Stimulated activated CD4-positive, alpha-beta T cell treated with anti-CD3 and anti-CD28 coated beads, Interleukin-2, amount 100 ng/mL, for 48 hours (primary cell): ENCODE data around the gene ASF1B.

Experiments used
- DNase-seq, 2 donors: peaks; one replicate each; pipeline ENCODE4 v3.0.0-alpha.2; 2020

ASF1B gene

DNA sequence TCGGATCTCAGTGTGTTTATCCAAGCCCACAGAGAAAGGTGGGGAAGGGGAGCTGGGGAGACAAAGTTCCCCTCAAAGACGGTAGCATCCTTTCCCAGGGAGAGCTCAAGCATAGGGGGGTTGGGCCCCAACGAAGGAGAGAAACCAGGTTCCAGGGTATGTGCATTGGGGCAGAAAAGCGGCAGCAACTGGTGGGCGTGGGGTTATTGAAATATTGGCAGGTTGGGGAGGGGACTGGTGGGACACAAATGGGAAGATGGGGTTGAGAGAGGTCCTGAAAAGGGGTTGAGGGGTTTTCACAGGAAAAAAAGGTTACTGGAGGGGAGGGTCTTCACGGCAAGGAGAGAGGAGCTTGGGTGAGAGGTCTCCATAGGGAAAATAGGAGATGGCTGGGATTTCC is 1.0 kb downstream of the ASF1B start:
- no peak for DNase-seq

- DNase-seq, result no peak
These were observed 8.4 kb downstream of the ASF1B start for GRCh38 chr19:14127929-14128509.

DNA sequence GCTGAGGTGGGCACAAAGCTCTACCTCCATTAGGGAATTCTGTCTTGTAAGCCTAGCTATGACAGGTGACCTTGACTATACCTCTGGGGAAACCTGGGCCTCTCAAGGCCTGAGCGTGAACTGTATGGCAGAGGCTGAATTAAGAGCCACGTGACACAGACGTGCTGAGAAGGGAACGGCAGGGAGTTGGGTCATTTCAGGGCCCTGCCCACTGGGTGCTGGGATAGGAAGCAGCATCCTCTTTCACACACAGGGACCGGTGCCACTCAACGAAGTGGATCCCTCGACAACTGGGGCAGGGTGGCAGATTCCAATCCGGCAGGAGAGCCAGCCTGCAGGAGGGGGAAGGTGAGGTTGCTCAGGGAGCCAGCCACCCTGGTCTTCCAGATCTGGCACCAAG is 9.2 kb downstream of the ASF1B start:
- no peak for DNase-seq

- no peak for DNase-seq
These were observed 13.5 kb downstream of the ASF1B start for GRCh38 chr19:14122924-14123323.

DNA sequence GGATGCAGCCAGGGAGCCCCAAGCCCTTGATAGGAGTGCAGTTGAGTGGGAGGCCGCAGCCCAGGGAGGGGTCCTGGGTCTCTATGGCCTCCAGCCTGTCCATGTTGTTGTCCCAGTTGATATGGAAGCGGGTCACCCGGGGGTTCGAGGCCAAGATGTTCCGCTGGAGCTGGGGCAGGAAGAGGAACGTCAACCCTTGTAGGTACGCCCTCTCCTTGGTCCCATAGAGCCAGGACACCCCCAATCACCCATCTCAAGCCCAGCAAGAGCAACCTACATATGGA is 15.9 kb downstream of the ASF1B start:
- no peak for DNase-seq

DNA sequence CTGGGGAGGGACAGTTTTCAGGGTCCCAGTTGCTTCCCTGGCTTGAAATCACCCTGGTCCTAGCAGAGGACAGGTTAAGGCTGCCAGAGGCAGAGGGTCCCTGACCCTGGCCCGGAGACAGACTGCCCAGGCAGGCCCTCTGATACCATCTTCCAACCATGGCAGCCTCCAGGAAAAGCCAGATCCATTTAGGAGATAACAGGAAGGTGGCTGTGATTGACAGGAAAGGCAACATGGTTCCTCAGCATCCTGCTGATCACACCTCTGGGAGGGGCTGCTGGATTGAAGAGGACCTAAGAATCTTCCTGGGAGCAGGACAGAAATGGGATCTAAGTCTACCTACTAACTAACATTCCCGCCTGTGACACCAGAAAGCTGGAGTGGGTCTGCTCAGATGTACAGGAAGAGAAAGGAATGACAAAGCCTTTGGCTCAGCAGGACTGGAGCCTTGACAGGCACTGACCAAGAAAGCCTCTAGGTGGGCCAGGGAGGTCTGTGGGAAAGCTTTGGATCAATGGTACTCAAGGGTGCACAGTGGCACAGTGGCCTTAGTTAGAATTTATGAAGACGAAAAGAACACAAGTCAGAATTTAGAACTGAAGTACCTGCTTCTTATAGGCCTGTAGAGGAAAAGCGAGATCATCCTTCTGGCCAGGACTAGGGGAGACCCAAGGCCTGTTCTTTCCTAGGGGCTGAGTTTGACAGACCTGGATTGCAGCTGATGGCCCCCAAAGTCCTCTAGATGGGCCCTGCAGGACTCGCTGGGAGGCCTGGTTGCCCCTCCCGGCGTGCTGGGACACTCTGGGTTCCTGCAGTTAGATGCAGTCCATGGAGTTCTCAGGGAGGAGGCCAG is 16.5 kb downstream of the ASF1B start:
- DNase-seq, result no peak

DNA sequence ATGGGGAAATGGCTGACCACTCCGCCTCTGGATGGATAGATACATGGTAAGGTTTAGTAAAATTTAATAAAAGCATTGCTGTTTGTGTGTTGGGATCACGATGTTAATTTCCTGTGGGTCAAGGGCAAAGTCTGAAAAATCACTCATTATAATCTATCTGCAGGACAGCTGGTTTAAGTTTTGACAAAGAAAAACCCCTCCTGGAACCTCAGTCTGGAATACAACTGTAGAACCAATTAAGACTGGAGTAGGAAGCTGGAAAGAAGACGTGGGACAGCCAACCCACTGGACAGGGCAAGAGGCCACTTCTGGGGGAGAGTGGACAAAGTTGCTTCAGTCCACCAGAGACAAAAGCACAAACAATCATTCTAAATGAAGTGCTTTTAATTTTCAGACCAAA is 17.2 kb downstream of the ASF1B start:
- no peak for DNase-seq

DNA sequence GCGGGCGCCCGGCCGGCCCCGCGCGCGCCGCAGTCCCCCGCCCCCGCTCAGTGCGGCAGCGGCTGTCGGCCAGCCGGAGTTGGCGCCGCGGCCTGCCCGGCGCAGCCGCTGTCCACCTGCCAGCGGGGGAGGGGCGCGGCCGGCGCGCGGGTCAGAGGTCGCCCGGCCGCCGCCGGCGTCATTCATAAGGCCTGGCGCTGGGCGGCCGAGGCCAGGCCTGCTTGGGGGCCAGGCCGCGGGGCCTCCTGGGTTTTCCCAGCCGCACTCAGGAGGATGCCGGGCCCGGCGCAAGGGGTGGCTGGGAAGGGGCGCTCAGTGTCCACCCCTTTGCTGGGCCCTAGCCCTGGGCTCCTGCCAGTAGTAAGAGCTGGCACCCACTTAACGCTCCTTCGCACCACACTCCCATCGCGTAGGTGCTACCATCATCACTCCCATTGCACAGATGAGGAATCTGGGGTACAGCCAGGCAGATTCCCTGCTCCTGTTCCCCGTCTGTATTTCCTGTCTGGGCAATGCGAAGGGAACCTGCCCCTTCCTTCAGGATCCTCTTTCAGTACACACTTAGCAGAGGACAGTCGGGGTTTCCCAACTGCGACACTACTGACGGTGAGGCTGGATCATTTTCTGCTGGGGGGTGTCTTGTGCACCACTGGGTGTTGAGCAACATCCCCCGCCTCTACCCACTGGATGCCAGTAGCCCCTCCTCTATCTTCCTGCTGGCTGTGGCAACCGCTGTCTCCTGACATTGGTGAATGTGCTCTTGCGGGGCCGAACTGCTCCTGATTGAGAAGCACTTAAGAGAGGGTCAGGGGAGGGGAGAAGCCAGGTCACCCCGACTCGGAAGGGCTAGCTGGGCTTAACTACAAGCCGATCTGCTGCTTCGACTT is 18.0 kb downstream of the ASF1B start:
- no peak for DNase-seq

- peak; percentile 96 for DNase-seq
These were observed 18.7 kb downstream of the ASF1B start, which contains the start of gene PRKACA for GRCh38 chr19:14117668-14118164. Gene PRKACA, minus strand, starts transcription at chr19:14117762. Its CDS starts 215 bp downstream, at chr19:14117547.

DNA sequence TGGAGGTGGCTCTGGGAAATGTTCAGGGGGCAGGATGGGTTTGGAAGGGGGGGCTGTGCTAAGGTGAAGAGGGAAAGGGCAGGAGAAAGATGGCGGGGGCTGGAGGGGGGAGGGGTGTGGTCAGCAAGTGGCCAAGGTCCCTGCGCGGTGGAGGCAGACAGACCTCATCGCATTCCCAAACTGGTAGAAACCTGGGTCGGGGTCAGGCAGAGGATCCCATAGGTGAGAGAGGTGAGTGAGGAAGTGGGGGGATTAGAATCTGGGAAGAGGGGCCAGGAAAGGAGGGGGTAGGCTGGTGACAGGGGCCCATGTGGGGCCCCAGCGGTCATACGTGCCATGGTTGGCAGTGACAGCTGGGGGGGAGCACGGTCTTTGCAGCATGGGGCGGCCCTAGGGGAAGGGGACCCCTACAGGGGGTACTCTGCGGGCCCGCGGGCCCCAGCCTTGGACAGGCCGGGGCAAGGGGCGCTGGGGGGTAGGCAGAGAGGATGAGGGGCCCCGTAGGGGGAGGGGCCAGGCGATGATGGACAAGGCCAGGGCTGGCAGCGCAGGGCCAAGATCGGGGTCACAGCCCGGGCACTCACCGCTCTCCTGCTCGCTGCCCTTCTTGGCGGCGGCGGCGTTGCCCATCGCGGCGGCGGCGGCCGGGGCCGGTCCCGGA is 19.3 kb downstream of the ASF1B start:
- DNase-seq, result no peak

DNA sequence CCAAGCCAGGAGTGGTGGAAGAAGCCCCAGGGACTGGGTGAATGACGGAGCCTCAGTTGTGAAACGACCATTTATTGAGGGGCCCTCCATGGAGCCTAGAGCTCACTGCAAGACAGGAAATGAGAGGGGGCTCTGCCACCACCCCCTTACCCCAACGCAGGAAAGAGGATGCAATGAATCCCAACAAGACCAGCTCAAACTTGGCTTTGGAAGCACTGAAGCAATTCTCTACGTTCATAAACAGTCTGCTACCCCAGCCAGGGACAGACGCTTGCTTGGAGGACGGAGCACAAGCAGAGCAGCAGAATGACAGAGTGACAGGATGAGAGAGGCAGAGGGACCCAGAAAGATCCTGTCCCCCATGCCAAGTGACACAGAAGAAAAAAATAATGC is 19.9 kb downstream of the ASF1B start:
- no peak for DNase-seq

DNA sequence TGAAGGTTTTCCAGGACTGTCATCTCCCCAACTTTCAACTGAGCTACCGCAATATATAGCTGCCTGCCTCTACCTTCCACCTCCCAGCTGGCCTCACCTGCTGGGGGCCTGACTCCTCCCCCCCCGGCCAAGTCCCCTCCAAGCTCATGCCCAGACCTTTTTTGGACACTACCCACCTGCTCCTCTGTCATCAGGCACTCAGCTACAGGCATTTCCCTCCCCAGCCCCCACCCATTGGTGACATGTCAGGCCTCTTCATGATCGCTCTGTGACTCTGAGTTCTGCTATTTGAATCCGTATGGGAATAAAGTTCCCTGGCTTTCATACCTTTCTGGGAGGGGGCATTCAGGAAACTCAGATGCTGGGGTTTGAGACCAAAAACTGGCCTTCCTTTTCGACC is 20.6 kb downstream of the ASF1B start:
- no peak for DNase-seq

DNA sequence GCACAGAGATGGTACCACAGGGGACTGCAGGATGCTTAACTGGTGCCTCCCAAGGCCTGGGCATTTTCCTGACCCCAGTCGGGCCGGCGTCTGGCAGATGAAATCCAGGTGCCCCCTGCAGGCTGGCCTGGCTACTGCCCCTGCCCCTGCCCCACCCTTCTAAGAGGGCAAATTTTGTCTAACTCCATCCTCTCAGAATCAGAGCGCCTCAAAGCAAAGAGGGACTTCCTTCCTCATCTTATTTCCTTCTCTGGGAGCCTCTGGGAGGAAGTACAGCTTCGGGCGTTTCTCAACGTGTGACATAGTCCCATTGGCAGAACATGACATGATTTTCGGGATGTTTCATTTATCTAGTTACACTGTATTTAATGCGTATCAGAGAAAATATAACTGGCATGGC is 21.5 kb downstream of the ASF1B start:
- peak; percentile 44 to 49 for DNase-seq

GRCh38 chr19:14114439-14114838 is 21.9 kb downstream of the ASF1B start:
- DNase-seq, result no peak

- DNase-seq, result peak; percentile 50 to 68
These were observed 22.5 kb downstream of the ASF1B start for GRCh38 chr19:14113762-14114414.

DNA sequence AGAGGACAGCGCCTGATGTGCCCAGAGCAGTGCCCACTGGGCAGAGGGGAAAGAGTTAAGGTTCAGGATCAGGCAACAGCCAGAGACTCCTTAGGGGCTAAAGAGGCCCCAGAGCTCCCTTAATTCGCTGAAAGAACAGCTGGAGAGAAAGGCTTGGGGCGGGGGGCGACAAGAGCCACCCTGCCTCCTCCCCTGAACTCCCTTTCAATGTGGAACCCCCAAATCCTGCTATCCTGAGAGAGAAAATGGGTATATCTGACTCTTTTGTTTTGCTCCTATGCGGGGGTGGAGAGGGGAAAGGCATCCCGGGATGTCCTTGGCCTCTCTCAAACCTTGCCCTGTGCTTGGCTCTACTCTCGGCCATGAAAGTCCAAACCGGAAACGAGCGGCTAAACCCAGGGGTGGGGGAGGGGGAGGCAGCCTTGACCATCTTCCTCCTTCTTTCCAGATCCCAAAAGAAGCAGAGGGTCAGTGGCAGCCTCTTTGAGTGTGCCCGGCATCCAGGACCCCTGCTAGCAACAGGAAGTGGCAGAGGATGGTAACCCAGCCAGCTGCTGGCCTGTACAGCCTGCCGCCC is 23.5 kb downstream of the ASF1B start:
- DNase-seq, result no peak

DNA sequence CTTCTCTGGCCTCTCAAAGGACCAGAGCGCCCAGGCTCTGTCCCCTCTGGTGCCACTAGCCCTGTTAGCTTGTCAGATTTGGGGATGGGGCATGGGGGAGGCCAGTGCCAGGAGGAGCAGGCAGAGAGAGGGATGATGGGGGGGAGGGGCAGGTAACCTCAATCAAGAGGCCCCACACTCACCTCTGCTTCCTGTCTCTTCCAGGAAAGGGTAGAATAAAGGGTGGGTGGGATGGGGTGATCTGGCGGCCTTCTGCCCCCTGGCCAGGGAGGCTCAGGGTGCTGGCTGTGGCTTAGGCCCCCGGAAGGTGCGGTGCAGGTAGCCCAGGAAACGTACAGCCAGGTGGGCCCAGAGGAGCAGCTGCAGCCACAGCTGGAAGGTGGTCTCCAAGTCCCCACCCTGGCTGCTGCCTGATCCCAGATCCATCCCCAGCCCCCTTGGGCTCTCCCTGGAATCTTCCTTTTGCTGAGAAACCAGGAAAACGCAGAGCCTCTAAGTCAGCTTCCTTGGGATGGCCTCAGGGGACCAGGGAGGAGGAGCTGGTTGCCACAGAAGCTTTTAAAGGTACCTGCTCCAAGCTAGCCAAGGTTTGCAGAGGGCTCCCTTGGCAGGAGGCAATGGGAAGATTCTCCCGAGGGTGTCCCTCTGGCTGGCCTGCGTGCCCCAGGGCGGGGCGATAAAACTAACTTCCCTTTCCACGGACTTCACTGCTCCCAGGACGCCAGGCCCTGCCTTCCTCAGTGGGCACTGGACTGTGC is 24.2 kb downstream of the ASF1B start:
- no peak for DNase-seq

DNA sequence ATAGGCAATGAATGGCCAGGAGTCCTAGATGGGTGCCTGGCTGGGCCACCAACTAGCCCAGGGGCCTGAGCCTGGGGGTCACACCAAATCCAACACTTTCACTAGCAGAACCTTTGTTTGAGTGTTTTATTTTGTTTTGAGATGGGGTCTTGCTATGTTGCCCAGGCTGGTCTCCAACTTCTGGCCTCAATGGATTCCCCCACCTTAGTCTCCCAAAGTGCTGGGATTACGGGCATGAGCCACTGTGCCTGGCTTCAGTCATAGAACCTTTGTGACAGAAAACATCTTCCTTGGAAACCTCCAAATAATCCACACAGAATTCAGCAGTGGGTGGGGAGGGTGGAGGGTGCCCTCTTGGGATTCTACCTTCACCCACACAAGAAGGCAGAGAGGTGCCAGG is 24.9 kb downstream of the ASF1B start:
- no peak for DNase-seq

- no peak for DNase-seq
These were observed 25.7 kb downstream of the ASF1B start for GRCh38 chr19:14110650-14111049.

- no peak for DNase-seq
These were observed 28.6 kb downstream of the ASF1B start for GRCh38 chr19:14107581-14108461.
